ENCODE results near the gene GJA4. TPM values are rescaled to one million over a fixed set of nuclear protein-coding genes. Genes with fewer than 3 reads are reported as not detected.
A peak's percentile ranks its signal among the peaks of the same experiment; 100 is the strongest.

The GJA4 gene
- total and polyA plus RNA-seq, 2 of the 13 experiments (the other 11 are each of a cell fraction or from before 2014, with no cell fraction given) = not detected

DNA sequence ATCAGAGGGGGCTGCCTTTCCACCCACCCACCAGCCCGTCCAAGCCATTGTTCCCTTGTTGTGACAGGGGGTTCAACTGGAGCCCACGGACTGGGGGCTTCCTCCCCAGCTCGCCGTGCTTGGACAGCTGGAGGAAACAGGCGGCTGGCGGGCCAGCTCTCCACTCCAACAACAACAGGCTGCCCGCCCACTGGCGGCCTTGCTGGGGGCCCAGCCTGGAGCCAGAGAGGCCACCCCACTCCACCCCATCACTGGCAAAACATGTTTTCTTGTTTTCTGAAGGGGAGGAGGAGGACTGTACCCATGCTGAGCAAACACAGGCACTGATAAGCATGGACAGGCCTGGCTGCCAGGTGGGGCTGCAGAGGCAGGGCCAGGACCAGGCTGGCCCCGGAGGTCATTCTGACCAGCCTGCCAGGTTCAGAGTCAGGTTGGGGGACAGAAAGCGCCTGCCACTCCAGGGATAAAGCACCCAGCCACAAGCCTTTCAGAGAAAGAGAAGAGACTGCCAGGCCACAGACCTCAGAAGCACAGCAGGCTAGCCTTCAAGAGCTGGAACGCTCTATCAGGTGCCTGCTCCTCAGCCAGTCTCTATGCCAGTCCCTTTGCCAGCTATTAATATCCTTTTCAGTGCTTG, 32.8 kb downstream of the GJA4 start (continued):
- TF ChIP-seq, protein P1, sequence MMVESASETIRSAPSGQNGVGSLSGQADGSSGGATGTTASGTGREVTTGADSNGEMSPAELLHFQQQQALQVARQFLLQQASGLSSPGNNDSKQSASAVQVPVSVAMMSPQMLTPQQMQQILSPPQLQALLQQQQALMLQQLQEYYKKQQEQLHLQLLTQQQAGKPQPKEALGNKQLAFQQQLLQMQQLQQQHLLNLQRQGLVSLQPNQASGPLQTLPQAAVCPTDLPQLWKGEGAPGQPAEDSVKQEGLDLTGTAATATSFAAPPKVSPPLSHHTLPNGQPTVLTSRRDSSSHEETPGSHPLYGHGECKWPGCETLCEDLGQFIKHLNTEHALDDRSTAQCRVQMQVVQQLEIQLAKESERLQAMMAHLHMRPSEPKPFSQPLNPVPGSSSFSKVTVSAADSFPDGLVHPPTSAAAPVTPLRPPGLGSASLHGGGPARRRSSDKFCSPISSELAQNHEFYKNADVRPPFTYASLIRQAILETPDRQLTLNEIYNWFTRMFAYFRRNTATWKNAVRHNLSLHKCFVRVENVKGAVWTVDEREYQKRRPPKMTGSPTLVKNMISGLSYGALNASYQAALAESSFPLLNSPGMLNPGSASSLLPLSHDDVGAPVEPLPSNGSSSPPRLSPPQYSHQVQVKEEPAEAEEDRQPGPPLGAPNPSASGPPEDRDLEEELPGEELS (CRISPR knock-in tag; IDR thresholded peaks at IDR 0.05) = peak; percentile 98
- TF ChIP-seq RFX1 (IDR thresholded peaks at IDR 0.05) (no peak), DNMT1 (CRISPR knock-in tag; IDR thresholded peaks at IDR 0.05) (no peak), SOX6 (IDR thresholded peaks at IDR 0.05) (no peak), SOX6 (CRISPR knock-in tag; IDR thresholded peaks at IDR 0.05) (peak; percentile 92), EP300 (IDR thresholded peaks at IDR 0.05; ENCODE audit: low read depth in 2 of 2, low read length in 2 of 2) (peak in 1 of 2 experiments; percentile 50; a peak in 2 of 4 replicates), EP300 (CRISPR knock-in tag; IDR thresholded peaks at IDR 0.05; ENCODE audit: borderline replicate concordance) (no peak; the same call in 1 of the 2 replicates), ZNF10 (CRISPR knock-in tag; IDR thresholded peaks at IDR 0.05; ENCODE audit: borderline replicate concordance, low read depth) (no peak), HNF4G (IDR thresholded peaks at IDR 0.05; ENCODE audit: borderline replicate concordance, low read depth, low read length) (no peak), HNF4G (CRISPR knock-in tag; IDR thresholded peaks at IDR 0.05; ENCODE audit: borderline replicate concordance, low read depth) (no peak), REPIN1 (CRISPR knock-in tag; IDR thresholded peaks at IDR 0.05; ENCODE audit: borderline replicate concordance, low read depth) (no peak), ZNF446 (CRISPR knock-in tag; IDR thresholded peaks at IDR 0.05) (no peak), XRCC5 (optimal IDR thresholded peaks at IDR 0.05; ENCODE audit: low read length) (peak; percentile 35), WIZ (CRISPR knock-in tag; IDR thresholded peaks at IDR 0.05) (peak; percentile 48; the same call in 1 of the 2 replicates), ZNF7 (CRISPR knock-in tag; IDR thresholded peaks at IDR 0.05) (no peak), ISL2 (CRISPR knock-in tag; IDR thresholded peaks at IDR 0.05) (peak; percentile 53; the same call in 1 of the 2 replicates), NONO (IDR thresholded peaks at IDR 0.05) (no peak), NONO (CRISPR knock-in tag; conservative IDR thresholded peaks at IDR 0.05) (peak; percentile 68; the same call in 1 of the 2 replicates), ZKSCAN5 (CRISPR knock-in tag; IDR thresholded peaks at IDR 0.05) (peak; percentile 24; the same call in 1 of the 2 replicates), ZNF660 (CRISPR knock-in tag; IDR thresholded peaks at IDR 0.05; ENCODE audit: borderline replicate concordance, low read depth) (no peak), SOX5 (CRISPR knock-in tag; IDR thresholded peaks at IDR 0.05; ENCODE audit: borderline replicate concordance) (peak; percentile 66; the same call in 1 of the 2 replicates), IKZF1 (IDR thresholded peaks at IDR 0.05) (no peak)
- TF ChIP-seq, protein P2, sequence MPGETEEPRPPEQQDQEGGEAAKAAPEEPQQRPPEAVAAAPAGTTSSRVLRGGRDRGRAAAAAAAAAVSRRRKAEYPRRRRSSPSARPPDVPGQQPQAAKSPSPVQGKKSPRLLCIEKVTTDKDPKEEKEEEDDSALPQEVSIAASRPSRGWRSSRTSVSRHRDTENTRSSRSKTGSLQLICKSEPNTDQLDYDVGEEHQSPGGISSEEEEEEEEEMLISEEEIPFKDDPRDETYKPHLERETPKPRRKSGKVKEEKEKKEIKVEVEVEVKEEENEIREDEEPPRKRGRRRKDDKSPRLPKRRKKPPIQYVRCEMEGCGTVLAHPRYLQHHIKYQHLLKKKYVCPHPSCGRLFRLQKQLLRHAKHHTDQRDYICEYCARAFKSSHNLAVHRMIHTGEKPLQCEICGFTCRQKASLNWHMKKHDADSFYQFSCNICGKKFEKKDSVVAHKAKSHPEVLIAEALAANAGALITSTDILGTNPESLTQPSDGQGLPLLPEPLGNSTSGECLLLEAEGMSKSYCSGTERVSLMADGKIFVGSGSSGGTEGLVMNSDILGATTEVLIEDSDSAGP (CRISPR knock-in tag; IDR thresholded peaks at IDR 0.05; ENCODE audit: borderline replicate concordance) = peak; percentile 57; the same call in 1 of the 2 replicates
- TF ChIP-seq, protein P3, sequence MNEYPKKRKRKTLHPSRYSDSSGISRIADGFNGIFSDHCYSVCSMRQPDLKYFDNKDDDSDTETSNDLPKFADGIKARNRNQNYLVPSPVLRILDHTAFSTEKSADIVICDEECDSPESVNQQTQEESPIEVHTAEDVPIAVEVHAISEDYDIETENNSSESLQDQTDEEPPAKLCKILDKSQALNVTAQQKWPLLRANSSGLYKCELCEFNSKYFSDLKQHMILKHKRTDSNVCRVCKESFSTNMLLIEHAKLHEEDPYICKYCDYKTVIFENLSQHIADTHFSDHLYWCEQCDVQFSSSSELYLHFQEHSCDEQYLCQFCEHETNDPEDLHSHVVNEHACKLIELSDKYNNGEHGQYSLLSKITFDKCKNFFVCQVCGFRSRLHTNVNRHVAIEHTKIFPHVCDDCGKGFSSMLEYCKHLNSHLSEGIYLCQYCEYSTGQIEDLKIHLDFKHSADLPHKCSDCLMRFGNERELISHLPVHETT (CRISPR knock-in tag; conservative IDR thresholded peaks at IDR 0.05) = no peak
- TF ChIP-seq, protein P4, sequence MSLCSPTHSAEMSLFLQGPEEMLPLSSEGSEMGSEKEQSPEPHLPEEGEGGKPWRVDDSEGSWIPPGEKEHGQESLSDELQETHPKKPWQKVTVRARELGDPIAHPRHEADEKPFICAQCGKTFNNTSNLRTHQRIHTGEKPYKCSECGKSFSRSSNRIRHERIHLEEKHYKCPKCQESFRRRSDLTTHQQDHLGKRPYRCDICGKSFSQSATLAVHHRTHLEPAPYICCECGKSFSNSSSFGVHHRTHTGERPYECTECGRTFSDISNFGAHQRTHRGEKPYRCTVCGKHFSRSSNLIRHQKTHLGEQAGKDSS (CRISPR knock-in tag; IDR thresholded peaks at IDR 0.05; ENCODE audit: borderline replicate concordance, low read depth) = peak; percentile 52; the same call in 1 of the 2 replicates

Data from HepG2 (cell line).